C4-2B (cell line): Measurements from ENCODE around the gene TMEM60.

Experiments used
- H3K27ac ChIP-seq: fragments of 450-650 bp; 2 replicates; pipeline ENCODE4 v1.5.1; 2017
- ZFX ChIP-seq: fragments of 450-650 bp; IDR thresholded peaks from 2 replicates; pipeline ENCODE4 v1.6.1; 2017
- TF ChIP-seq, protein P1 (sequence below): fragments of 450-650 bp; conservative IDR thresholded peaks from 2 replicates; pipeline ENCODE4 v1.5.1; 2017; ENCODE audit warnings: mild to moderate bottlenecking

The TMEM60 gene

GRCh38 chr7:77799078-77799964 lies 1.1 kb upstream of the TMEM60 start:
- TF ChIP-seq, protein P1, sequence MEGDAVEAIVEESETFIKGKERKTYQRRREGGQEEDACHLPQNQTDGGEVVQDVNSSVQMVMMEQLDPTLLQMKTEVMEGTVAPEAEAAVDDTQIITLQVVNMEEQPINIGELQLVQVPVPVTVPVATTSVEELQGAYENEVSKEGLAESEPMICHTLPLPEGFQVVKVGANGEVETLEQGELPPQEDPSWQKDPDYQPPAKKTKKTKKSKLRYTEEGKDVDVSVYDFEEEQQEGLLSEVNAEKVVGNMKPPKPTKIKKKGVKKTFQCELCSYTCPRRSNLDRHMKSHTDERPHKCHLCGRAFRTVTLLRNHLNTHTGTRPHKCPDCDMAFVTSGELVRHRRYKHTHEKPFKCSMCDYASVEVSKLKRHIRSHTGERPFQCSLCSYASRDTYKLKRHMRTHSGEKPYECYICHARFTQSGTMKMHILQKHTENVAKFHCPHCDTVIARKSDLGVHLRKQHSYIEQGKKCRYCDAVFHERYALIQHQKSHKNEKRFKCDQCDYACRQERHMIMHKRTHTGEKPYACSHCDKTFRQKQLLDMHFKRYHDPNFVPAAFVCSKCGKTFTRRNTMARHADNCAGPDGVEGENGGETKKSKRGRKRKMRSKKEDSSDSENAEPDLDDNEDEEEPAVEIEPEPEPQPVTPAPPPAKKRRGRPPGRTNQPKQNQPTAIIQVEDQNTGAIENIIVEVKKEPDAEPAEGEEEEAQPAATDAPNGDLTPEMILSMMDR = peak; percentile 60
- peak; percentile 53 for TF ChIP-seq ZFX
- peak overlapping the region; percentile 94 for H3K27ac ChIP-seq

DNA sequence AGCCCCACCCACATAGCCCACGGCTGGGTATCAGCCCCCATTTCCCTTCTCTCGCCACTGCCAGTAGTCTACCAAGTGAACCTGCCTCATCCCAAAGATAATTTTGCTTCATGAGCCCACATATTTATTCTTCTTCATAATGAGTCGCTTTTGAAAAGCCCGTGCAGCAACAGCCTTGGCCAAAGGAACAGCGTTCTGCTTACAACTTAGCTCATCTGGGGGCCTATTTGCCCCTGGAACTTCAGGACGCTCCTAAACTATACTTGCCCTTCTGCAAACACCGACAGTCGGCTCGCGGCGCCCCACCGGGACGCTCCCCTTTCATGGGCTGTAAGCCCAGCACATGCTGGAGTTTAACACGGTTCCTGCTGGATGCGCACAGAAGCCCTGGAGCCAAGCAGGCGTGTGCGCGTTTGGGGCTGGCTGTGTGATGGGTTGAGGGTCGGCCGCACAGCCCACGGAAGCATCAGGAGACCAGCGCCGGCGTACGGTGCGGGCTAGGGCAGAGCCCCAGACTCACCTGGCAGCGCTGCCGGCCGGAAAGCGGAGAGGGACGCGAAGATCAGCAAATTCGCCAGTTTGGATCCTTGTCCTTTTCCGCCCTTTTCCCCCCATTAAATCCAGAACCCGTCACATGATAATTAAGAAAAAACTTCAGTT lies 370 bp downstream of the TMEM60 start:
- TF ChIP-seq, protein P1 = no peak
- 0 out of 2 replicates have a peak, but pooled peaks have one; percentile 61 for TF ChIP-seq ZFX
- H3K27ac ChIP-seq = peak overlapping the region; percentile 94

DNA sequence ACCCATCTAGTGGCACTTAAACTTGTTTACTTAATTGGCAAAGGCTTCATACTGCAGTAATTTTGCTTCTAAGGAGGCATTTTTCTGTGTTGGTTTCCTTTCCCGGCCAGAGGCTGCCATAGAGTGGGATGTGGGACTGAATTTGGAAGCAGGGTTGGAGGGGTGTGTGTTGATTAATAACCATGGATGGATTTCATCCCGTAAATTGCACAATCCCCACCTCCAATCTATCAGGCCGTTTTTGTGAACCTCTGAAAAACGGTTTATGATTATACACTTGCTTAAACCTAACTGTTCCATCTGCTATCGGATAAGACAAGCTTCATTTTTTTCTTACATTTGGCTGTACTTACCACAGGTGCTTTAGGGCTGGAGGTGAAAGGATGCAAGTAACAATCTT lies 1.3 kb downstream of the TMEM60 start:
- H3K27ac ChIP-seq = no peak overlapping the region
- no peak for TF ChIP-seq ZFX
- TF ChIP-seq, protein P1 = no peak

GRCh38 chr7:77796109-77796508 lies 2.1 kb downstream of the TMEM60 start:
- no peak overlapping the region for H3K27ac ChIP-seq

DNA sequence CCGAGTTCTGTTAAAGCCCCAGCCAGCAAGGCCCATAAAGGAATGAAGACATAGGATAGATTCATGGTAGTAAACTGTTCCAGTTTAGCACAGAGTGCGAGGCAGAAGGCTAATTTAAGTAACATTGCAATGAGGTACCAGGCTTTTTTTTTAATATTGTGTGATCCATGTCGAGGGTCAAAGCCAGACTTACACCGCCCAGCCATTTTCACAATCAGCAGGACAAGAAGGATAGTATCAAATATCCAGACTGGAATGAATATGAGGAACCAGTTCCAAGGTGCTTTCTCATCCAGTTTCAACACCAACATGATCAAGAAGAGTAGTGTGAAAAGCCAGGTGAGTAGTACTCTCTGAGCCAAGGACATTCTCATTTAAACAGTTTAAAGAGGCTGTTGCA lies 4.2 kb downstream of the TMEM60 start:
- TF ChIP-seq, protein P1 = no peak
- no peak overlapping the region for H3K27ac ChIP-seq

More at GRCh38 chr7:77796109-77796508, 2.1 kb downstream of the TMEM60 start:
- TF ChIP-seq, protein P1 = no peak
- no peak for TF ChIP-seq ZFX

- H3K27ac ChIP-seq = no peak overlapping the region
- TF ChIP-seq, protein P1 = no peak
- TF ChIP-seq ZFX = no peak
Observed at GRCh38 chr7:77791956-77792355, 6.3 kb downstream of the TMEM60 start.

- TF ChIP-seq ZFX = no peak
- TF ChIP-seq, protein P1 = no peak
- no peak overlapping the region for H3K27ac ChIP-seq
Observed at GRCh38 chr7:77791336-77791735, 6.9 kb downstream of the TMEM60 start.
